NOMO-1 treated with DMSO at 0.1 percent for 48 hours (cell line): ENCODE data around the gene PRRT1B.
"Not testable (repeated sequence)": the region's sequence is repeated elsewhere in the genome, so short reads cannot be mapped to it uniquely, and the experiment has no call there.

Source experiments
- DNase-seq: peaks from one replicate; lab custom pipeline; 2025; ENCODE audit not compliant: unreplicated experiment; lab: John Stamatoyannopoulos, UW

PRRT1B gene

GRCh38 chr9:131549186-131549585, 3.9 kb downstream of the PRRT1B start:
- DNase-seq, result not testable (repeated sequence)

- DNase-seq, result not testable (repeated sequence)
These were observed 5.1 kb downstream of the PRRT1B start for GRCh38 chr9:131550465-131550864.

DNA sequence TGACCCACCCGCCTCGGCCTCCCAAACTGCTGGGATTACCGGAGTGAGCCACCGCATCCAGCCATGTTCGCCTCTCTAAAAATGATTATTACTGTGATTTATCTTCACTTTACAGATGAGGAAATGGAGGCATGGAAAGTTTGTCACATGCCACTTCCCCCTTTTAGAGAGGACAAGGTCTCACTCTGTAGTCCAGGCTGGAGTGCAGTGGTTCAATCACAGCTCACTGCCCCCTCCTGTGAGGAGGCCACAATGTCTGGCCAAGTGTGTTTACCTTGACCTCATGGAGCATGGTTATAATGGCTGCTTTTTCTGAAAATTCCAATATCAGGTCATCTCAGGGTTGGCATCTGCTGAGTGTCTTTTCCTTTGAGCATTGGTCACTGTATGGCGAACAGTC, 6.7 kb downstream of the PRRT1B start:
- no peak for DNase-seq

GRCh38 chr9:131554087-131554842, 8.9 kb downstream of the PRRT1B start:
- no peak for DNase-seq

- DNase-seq, result no peak
These were observed 9.6 kb downstream of the PRRT1B start for GRCh38 chr9:131554843-131555351.

GRCh38 chr9:131555841-131556673, 10.7 kb downstream of the PRRT1B start:
- no peak for DNase-seq

GRCh38 chr9:131557855-131558548, 12.7 kb downstream of the PRRT1B start:
- DNase-seq, result no peak

GRCh38 chr9:131559421-131560000, 14.2 kb downstream of the PRRT1B start:
- no peak for DNase-seq

DNA sequence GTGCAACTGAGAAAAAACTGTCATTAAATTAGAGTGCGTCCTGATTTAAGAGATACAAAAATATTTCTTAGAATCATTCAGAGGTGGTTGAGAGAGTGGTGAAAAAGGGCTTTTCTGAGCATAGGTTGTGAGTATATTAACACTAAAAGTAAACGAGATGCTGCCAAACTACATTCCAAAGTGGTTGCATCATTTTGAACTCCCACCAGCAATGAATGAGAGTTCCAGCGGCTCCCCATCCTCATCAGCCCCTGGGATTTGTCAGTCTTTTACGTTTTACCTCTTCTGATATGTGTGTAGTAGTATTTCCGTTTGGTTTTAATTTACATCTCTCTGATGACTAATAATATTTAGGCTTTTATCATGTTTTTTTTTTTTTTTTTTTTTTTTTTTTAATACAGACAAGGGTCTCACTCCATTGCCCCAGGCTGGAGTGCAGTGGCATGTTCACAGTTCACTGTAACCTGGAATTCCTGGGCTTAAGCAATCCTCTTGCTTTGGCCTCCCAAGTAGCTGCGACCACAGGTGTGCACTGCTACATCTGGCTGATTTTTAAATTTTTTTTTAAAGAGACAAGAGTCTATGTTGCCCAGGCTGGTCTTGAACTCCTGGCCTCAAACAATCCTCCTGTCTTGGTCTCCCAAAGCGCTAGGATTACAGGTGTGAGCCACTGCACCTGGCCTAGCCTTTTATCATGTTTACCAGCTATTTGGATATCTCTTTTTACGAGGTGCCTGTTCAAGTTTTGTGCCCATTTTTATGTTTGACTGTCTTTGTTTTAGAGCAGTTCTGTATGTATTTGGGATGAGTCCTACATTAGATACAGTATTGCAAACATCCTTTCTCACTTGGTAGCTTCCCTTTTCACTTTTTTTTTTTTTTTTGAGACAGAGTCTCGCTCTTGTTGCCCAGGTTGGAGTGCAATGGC, 17.0 kb downstream of the PRRT1B start:
- DNase-seq, result no peak

- DNase-seq, result no peak
These were observed 20.0 kb downstream of the PRRT1B start for GRCh38 chr9:131565369-131565768.

GRCh38 chr9:131566158-131566557, 20.8 kb downstream of the PRRT1B start:
- DNase-seq, result no peak

GRCh38 chr9:131567910-131568309, 22.6 kb downstream of the PRRT1B start:
- no peak for DNase-seq

GRCh38 chr9:131574730-131575640, 29.7 kb downstream of the PRRT1B start:
- no peak for DNase-seq

DNA sequence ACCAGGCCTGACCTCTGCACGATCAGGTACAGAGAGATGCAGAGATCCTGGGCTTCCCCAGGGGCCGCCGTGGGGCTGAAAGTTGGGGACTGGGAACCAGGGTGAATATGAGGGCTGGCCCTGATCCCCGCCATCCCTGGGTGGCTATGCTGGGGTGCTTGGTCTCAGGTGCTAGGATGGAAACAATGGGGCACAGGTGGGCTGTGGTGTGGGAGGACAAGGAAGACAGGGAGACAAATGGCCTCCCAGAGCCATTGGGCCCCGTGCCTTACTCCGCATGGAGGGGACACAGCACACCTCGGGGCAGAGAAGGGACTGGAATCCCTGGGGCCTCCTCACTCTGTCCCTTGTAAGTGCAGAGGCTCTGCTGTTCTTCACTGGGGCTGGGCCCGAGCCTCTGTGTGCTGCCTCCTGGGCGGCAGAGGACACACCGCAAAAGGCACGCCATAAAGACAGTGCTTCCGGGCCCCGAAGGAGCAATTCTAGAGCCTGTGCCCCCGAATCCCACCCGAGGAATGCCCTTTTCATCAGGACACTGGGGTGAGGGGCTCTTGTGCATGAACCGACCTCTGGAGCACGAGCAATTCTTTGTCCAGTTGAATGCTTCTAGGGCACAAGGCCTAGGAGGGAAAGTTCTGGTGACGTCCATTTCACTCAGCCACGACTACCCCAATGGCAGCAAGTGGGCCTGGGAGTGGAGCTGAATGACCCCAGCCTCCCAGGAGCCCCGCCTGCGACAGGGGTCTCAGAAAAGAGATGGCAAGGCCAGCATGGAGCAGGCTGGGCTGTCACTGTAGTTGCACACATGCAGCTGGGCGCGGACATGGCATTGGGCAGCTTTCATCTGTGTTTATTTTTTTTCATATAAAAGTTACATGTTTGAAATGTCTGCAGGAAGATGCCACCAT, 30.9 kb downstream of the PRRT1B start:
- no peak for DNase-seq

GRCh38 chr9:131577005-131578000, 32.0 kb downstream of the PRRT1B start:
- DNase-seq, result no peak

DNA sequence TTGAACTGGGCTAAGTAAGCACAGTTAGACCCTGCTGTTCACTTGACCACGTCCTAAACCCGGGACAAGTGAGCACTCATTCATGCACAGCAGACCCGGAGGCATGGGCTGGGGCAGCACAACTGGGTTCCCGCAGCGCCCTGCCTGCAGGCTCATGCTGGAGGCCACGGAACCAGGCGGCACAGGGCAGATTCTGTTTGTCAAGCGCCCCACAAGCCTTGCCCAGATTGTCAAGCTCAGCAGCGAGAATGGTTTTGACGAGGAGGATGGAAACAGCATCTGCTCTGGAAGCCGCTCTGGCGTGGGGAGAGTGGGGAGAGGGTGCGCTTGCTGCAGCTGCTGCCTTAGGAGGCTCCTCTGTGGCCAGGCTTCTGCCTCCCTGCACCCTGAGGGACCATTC, 32.7 kb downstream of the PRRT1B start:
- DNase-seq, result no peak
